OCI-LY1 (cell line): Measurements from ENCODE around the gene THAP4.

Experiments used
- CTCF ChIP-seq: fragments of 200-600 bp; sonication (generic), shearing (Covaris generic); IDR thresholded peaks from 2 replicates; pipeline ENCODE4 v1.5.1; 2017; ENCODE audit warnings: mild to moderate bottlenecking, antibody characterized with exemption, low read length, moderate library complexity, mixed read lengths
- EZH2 ChIP-seq: fragments of 200-600 bp; sonication (generic), shearing (Covaris generic); IDR thresholded peaks from 2 replicates; pipeline ENCODE4 v1.8.0; 2017; ENCODE audit warnings: borderline replicate concordance, mixed run types, mild to moderate bottlenecking, antibody characterized with exemption, low read length, moderate library complexity, mixed read lengths

GRCh38 chr2:241551599-241551997 lies 85.4 kb downstream of the THAP4 start:
- TF ChIP-seq CTCF (no peak), EZH2 (no peak)
